Adrenal gland (tissue), 5 donors: Measurements from ENCODE around the gene CCT4.

Experiments used
- CTCF ChIP-seq, 6 experiments: fragments of 450-650 bp in 4 of 6; fragments of 200-600 bp in 2 of 6; sonication (generic) in 1 of 6; IDR thresholded peaks; 1 replicate in 5 of 6; 2 replicates in 1 of 6; pipeline versions ENCODE4 v1.5.1 to v1.8.0; 2016 to 2021; ENCODE audit warnings: antibody characterized with exemption in 6 of 6, mild to moderate bottlenecking in 2 of 6, moderate library complexity in 1 of 6
- POLR2A ChIP-seq, 2 donors: fragments of 450-650 bp; IDR thresholded peaks; one replicate each; pipeline ENCODE4 v1.6.1; 2017; ENCODE audit warnings: antibody characterized with exemption in 2 of 2, mild to moderate bottlenecking in 2 of 2, moderate library complexity in 1 of 2
- donor health status: DM: no; HTN: no; CAD: no.

DNA sequence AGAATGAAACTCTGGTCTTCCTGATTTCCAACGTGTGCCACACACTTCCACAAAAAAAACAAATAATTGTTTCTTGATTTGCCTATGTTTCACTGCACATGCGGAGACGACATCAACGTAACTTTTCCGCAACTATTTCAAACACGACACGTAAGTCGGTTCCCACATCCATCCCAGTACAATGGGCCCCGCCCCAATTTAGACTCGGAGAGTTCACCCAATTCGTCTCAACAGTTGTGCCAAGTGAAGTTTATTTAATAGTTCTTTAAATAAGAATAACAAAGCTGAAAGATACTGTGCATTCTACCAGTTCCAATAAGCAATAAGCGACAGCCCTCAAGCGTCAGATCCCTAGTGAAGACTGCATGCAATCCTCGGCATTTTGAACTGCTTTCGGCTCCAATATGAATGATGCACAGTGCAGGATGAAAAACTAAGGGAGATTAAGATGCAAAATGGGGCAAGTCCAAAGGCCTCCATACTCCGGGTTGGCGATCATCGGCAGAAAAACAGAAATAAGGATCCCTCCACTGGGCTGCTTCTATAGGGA, 664 bp downstream of the CCT4 start:
- TF ChIP-seq CTCF (IDR thresholded peaks at IDR 0.05) (no peak), POLR2A (IDR thresholded peaks at IDR 0.05) (no peak)
